ENCODE results near the gene ERVW-1.
"Not testable (repeated sequence)": the region's sequence is repeated elsewhere in the genome, so short reads cannot be mapped to it uniquely, and the experiment has no call there.

The ERVW-1 gene

GRCh38 chr7:92477681-92478080, at the start of gene ERVW-1:
ERVW-1 (minus strand) TSS chr7:92477946; CDS start chr7:92470381, 7,565 bp downstream.
- DNase-seq, result not testable (repeated sequence)

GRCh38 chr7:92523110-92523509, 45.4 kb upstream of the ERVW-1 start:
- no peak for DNase-seq

GRCh38 chr7:92520024-92520423, 42.3 kb upstream of the ERVW-1 start:
- DNase-seq, result no peak

GRCh38 chr7:92517631-92518030, 39.9 kb upstream of the ERVW-1 start:
- DNase-seq, result no peak

GRCh38 chr7:92513167-92513902, 35.6 kb upstream of the ERVW-1 start:
- no peak for DNase-seq

GRCh38 chr7:92508946-92509345, 31.2 kb upstream of the ERVW-1 start:
- DNase-seq, result no peak

GRCh38 chr7:92506363-92506762, 28.6 kb upstream of the ERVW-1 start:
- DNase-seq, result no peak

GRCh38 chr7:92504563-92504962, 26.8 kb upstream of the ERVW-1 start:
- DNase-seq, result no peak

- no peak for DNase-seq
These were observed 26.0 kb upstream of the ERVW-1 start for GRCh38 chr7:92503767-92504166.

- DNase-seq, result no peak
These were observed 20.8 kb upstream of the ERVW-1 start for GRCh38 chr7:92498557-92498956.

- DNase-seq, result no peak
These were observed 19.1 kb upstream of the ERVW-1 start for GRCh38 chr7:92496876-92497275.

- no peak for DNase-seq
These were observed 11.9 kb upstream of the ERVW-1 start for GRCh38 chr7:92489634-92490033.

- DNase-seq, result no peak
These were observed 10.1 kb upstream of the ERVW-1 start for GRCh38 chr7:92487804-92488203.

- DNase-seq, result no peak
These were observed 8.2 kb upstream of the ERVW-1 start for GRCh38 chr7:92485974-92486373.

GRCh38 chr7:92485267-92485892, 7.6 kb upstream of the ERVW-1 start:
- DNase-seq, result no peak

GRCh38 chr7:92484226-92484625, 6.5 kb upstream of the ERVW-1 start:
- DNase-seq, result not testable (repeated sequence)

GRCh38 chr7:92483624-92484023, 5.9 kb upstream of the ERVW-1 start:
- DNase-seq, result not testable (repeated sequence)

- DNase-seq, result not testable (repeated sequence)
These were observed 1.4 kb upstream of the ERVW-1 start for GRCh38 chr7:92479146-92479545.

- no peak for DNase-seq
These were observed 965 bp upstream of the ERVW-1 start for GRCh38 chr7:92478711-92479110.

GRCh38 chr7:92478095-92478494, 349 bp upstream of the ERVW-1 start:
- no peak for DNase-seq

- not testable (repeated sequence) for DNase-seq
These were observed 1.7 kb downstream of the ERVW-1 start for GRCh38 chr7:92475851-92476590.

GRCh38 chr7:92475261-92475770, 2.4 kb downstream of the ERVW-1 start:
- DNase-seq, result not testable (repeated sequence)

- not testable (repeated sequence) for DNase-seq
These were observed 3.8 kb downstream of the ERVW-1 start for GRCh38 chr7:92473989-92474388.

GRCh38 chr7:92468589-92468988, 9.2 kb downstream of the ERVW-1 start:
- DNase-seq, result not testable (repeated sequence)

All from DMS 273 treated with DMSO at 0.1 percent for 48 hours (cell line).